Adipose tissue (tissue), 3 donors: ENCODE results near the gene AKNA. TPM values are rescaled to one million over a fixed set of nuclear protein-coding genes. Genes with fewer than 3 reads are reported as not detected.

Source experiments
- H3K27ac ChIP-seq: one replicate; pipeline ENCODE4 v1.5.1; 2013; ENCODE audit warnings: low read depth, low read length
- WGBS, 3 donors: extraction: QIAGEN DNeasy Blood & Tissue Kit; methylation state at CpG; one replicate each; pipeline ENCODE4 v1.1.7; 2013; 5-methylcytosine and 5-hydroxymethylcytosine counted together
- polyA plus RNA-seq, 3 donors: library from polyadenylated mRNA; stranded (reverse); fragments of 200-250 nt; gene quantifications; one replicate each; pipeline ENCODE4 v1.2.3, GENCODE V29; 2013
- donor health status: healthy with polysubstance abuse.
- donor health status: Bipolar disorder and iron deficiency.
- donor health status: healthy.

The AKNA gene
- polyA plus RNA-seq, 3 donors = 10.3 to 25.5 (median 22.3) TPM

DNA sequence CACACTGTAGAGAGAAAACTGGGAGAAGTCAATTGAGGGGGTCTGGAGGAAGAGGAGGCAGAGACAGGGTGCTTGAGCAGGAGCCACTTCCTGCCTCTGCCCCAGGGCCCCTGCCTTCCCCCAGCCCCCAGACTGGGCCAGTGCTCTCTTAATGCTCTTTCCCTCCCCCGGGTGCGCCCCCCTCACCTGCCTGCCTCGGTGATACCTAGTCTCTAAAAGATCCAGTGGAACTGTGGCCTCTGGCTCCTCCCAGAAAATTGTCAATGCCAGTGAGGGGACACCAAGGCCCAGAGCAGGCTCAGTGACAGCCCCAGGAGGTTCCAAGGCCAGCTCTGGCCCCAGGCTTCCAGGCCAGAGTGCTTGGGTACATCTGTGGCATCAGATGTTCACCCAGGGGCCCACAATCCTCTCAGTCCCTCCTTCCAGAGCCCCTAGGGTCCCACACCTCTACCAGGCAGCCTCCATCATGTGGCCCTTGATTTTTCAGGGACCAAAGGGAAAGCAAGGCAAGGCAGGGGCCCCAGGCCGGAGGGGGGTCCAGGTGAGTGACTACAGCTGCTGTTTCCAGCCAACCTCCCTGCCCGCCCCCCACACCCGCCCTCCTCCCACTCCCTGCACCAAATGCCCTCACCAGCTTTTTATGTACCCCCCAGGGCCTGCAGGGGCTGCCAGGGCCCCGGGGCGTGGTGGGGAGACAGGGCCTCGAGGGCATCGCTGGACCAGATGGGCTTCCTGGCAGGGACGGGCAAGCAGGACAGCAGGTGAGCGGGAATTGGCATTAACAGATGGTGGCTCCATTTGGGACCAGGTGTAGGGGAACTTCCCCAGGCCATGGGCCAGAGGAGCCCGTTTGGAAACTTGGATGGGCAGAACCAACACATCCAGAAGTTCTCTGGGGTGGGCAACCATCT, 98.0 kb downstream of the AKNA start:
- H3K27ac ChIP-seq = no peak overlapping the region
- WGBS, 3 donors = 80 to 87% (median 80%) methylated on average over 13 of the region's 13 CpGs

DNA sequence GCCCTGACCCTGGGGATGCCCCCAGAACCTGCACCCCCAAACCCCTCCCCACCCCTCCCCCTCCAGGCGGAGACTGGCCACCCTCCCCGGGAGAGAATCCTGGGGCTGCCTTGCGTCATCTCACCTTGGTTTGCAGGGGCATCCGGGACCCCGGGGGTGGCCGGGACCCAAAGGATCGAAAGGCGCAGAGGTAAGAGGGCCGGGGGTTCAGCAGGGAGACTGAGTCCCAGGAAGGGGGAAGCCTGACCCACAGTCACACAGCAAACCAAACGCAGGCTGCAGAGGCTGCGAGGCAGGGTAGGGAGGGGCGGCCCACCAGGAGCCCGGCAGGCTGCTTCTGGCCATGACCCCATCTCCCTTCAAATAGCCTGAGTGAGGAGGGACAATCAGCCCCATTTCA, 98.7 kb downstream of the AKNA start:
- 85 to 90% (median 86%) methylated on average over 13 of the region's 13 CpGs for WGBS, 3 donors
- no peak overlapping the region for H3K27ac ChIP-seq

DNA sequence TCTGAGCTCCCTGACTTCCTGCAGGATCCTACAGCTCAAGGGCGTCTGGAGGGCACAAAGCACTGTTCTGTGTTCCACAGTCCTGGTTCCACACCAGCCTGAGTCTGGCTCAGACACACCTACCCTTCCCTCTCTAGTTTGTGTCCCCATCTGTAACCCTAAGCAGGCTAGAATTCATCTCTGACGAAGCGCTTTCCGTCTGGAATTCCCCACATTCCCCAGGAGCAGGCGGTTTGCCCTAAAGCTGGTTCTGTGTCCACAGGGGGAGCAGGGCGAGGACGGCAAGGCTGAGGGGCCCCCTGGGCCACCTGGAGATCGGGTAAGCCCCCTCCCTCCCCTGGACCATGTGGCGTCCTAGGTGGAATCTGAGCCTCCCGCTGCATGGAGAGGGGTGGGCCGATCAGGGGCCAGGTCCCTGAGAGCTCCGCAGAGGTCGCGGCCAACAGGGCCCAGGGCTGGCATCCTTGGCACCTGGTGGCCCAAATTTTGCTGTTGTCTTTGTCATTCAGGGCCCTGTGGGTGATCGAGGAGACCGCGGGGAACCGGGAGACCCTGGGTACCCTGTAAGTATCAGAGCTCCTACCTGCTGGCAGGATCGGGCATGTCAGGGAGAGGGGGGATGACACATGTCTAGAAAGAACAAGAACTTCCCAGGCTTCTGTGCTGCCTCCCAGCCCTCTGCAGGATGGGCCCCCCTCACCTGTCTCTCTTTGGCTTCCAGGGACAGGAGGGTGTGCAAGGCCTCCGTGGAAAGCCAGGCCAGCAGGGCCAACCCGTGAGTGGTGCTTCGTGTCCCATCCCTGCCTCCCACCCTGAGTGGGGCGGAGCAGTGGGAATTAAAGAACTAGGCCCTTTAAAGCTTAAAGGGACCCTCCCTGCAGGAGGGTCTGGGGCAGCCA, 99.3 kb downstream of the AKNA start:
- WGBS, 3 donors = 77 to 81% (median 81%) methylated on average over 22 to 23 of the region's 23 CpGs
- no peak overlapping the region for H3K27ac ChIP-seq

DNA sequence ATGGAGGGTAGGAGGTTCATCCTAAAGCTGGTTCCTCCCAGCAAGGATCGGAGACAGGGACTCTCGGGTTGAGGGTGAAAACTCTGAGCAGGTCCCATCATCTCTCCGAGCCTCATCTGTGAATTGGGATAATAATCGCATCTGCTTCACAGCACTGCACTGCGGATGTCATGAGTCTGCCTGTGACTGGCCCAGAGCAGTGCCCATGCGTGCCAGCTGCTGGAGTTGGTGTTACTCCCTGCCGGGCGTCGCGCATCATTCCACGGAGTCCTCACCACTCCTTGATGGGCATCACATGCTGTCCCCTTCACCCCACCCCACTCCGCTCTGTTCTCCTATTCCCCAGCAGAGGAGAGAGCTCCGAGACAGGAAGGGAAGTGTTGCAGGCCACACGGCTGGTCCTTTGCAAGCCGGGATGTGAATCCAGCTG, 100.0 kb downstream of the AKNA start:
- H3K27ac ChIP-seq = no peak overlapping the region
- 80 to 88% (median 82%) methylated on average over 15 of the region's 15 CpGs for WGBS, 3 donors

DNA sequence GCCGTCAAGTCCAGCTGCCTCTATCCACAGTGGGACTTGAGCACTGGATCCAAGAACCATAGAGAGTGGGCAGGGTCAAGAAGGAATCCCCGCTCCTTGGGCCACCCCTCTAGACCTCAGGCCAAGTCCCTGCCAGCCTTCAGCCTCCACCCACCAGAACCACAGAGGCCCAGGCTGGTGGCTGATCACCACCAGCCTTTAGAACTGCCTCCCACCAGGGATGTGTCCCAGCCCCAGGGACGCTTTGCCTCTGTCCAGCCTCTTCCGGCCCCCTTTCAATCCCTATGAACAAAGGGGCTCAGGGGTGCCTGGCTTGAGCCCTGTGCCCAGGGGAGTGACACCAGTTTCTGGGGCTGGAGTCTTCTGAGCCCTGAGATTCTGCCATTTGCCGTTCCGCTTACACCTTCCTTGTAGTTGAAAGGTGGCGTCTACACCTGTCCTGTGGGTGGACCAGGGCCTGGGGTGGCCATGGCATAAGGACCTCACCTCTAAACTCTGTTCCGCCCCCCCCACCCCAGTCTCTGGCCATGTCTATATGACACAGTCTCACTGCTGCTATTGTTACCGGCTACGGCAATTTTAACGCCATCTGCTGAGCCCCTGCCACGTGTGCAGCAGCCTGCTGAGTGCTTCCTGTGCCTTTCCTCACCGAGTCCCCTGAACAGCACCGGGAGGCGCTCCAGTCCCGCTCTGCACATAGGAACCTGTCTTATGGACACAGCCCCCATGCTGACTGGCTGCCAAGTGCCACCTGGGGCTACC, 100.6 kb downstream of the AKNA start:
- WGBS, 3 donors = 77 to 86% (median 80%) methylated on average over 16 of the region's 16 CpGs
- no peak overlapping the region for H3K27ac ChIP-seq

DNA sequence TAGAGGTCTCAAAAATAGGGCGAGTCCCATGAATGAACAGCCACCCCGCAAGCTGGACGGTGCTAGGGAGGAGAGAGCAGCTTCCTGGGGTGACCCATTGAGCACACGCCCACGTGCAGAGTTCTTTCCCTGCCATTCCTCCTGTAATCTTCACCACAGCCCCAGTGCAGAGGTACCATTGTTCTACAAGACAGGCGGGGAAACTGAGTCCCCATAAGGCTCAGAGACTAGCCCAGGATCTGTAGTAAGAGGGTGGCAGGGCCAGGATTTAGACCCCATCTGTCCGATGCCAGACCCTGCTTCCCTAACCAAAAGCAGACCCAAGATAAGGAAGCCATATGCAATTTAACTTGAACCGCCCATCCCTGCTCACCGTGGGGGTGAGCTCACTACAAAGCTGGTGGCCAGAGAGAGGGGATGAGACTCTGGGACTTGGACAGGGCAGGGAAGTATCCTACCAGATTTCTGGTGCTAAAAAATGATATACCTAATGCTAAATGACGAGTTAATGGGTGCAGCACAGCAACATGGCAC, 101.6 kb downstream of the AKNA start:
- 89% methylated on average over 10 of the region's 10 CpGs for WGBS, 3 donors
- H3K27ac ChIP-seq = no peak overlapping the region

DNA sequence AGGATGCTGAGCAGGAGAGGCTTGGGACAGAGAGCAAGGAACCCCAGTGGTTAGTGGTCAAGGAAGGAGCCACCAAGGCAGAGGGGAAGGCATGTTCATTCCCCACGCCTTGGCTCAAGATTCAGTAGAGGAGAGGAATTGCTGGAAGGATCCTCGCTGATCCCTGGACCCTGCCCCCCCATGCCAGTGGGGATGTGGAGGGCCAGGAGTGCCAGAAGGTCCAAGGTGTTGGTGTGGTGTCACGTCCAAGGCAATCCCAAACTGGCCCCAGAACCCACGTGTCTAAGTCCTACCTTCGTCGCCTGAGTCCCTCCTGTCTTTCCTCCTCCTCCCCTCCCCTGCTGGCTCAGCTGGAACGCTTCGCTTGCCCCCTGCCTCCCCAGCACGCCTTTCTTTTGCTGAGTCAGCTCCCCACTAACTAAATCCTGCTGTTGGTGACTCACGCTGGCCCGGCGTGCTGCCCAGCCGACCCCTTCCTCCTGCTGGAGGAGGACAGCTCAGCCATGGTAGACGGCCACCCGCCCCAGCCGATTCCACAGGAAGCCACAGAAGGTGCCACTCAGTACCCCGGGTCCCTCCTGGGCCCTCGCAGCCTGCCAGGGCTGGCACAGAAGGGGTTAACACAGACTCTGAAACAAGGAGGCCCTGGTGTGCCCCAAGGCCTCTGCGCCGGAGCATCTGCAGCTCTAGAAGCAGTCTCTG, 102.5 kb downstream of the AKNA start:
- 42 to 71% (median 51%) methylated on average over 17 to 20 of the region's 20 CpGs for WGBS, 3 donors
- no peak overlapping the region for H3K27ac ChIP-seq

DNA sequence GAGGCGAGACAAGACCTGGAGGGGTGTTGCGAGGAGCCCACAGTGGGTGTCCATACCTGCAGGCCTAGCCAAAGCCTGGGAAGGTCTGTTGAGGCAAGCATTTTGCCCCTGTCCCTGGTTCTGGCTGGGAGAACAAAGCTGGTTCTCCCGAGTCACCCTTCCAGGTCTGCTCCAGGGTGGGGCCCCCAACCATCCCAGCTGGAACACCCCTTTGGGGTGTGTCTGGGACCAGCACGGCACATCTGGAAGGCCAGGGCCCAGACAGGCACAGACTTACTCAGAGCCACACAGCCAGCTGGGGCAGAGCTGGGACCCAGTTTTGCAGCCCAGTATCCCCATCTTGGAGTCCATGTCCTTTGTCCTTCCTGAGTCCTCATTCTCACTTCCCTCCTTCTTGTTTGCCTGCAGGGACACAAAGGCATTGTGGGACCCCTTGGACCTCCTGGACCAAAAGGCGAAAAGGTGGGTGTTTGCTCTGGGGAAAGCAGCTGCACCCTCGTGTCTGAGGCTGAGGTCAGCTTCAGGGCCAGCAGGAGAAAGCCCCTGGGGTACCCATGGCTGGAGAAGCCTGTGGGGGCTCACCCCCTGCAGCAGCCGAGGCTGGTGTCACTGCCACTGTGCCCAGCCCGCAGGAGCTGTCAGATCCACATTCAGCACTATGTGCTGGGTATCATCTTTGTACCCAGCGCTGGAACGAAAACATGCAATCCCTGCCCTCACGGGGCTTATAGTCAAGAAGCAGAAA, 103.3 kb downstream of the AKNA start:
- no peak overlapping the region for H3K27ac ChIP-seq
- 90 to 97% (median 95%) methylated on average over 11 of the region's 11 CpGs for WGBS, 3 donors

Other genes starting within 250 kb of the AKNA start
- 10 to 100 TPM in 2 of 3 donors, 1 to 10 TPM in 1; 9.3 to 20.6 (median 14.2) TPM for gene COL27A1, start 232.4 kb downstream of the AKNA start, polyA plus RNA-seq
- gene ORM1, start 64.9 kb downstream of the AKNA start, polyA plus RNA-seq = 10 to 100 TPM in 1 of 3 donors, 1 to 10 TPM in 1, not detected in 1; 6.9 to 18.0 TPM
- 1 to 10 TPM; 1.1 to 6.3 (median 3.8) TPM for gene ORM2, start 58.1 kb downstream of the AKNA start, polyA plus RNA-seq
- 1 to 10 TPM; 2.6 to 8.5 (median 7.0) TPM for gene WHRN, start 117.5 kb upstream of the AKNA start, polyA plus RNA-seq
- gene ATP6V1G1, start 199.8 kb upstream of the AKNA start, polyA plus RNA-seq = 100 to 1,000 TPM in 1 of 3 donors, 10 to 100 TPM in 2; 62.5 to 133 (median 92.3) TPM
- gene TMEM268, start 223.3 kb upstream of the AKNA start, polyA plus RNA-seq = 10 to 100 TPM in 1 of 3 donors, 1 to 10 TPM in 2; 3.1 to 14.2 (median 4.5) TPM